Activated T-helper 2 cell treated with anti-CD3 and anti-CD28 coated beads, Interferon-gamma antibody, Interleukin-2, Interleukin-4, amounts not matched to agents 10 μg/mL and 5 μg/mL and 100 μg/mL, durations not matched to agents 14 hours and 24 hours and 36 hours (primary cell): ENCODE results near the gene TSFM. TPM values are rescaled to one million over a fixed set of nuclear protein-coding genes. Genes with fewer than 3 reads are reported as not detected.

Experiments used
- DNase-seq: peaks from one replicate; pipeline ENCODE4 v3.0.0; 2021; ENCODE audit warnings: low spot score
- H3K27ac Mint-ChIP-seq: one replicate; pipeline ENCODE4 v1.8.0; 2021; ENCODE audit warnings: mixed read lengths
- H3K27me3 Mint-ChIP-seq: one replicate; pipeline ENCODE4 v1.8.0; 2021; ENCODE audit warnings: low read depth, mixed read lengths
- H3K36me3 Mint-ChIP-seq: one replicate; pipeline ENCODE4 v1.8.0; 2021; ENCODE audit warnings: low read depth, mixed read lengths
- H3K4me1 Mint-ChIP-seq: one replicate; pipeline ENCODE4 v1.8.0; 2021; ENCODE audit warnings: low read depth, mixed read lengths
- H3K4me3 Mint-ChIP-seq: one replicate; pipeline ENCODE4 v1.8.0; 2021; ENCODE audit warnings: low read depth, mild to moderate bottlenecking, moderate library complexity, mixed read lengths
- H3K9me3 Mint-ChIP-seq: one replicate; pipeline ENCODE4 v1.8.0; 2021; ENCODE audit warnings: mixed read lengths
- intact Hi-C: fragments of 100-400 bp; cut with micrococcal nuclease; formaldehyde crosslinking; loops from one replicate; pipeline ENCODE4 v1.15.1; 2023
- total RNA-seq: library from RNA; stranded (reverse); gene quantifications from 2 replicates; pipeline ENCODE4 v1.2.3, GENCODE V29; 2022

TSFM gene
- total RNA-seq, 1 donor from 2014 or later: 52.7 TPM

- Mint-ChIP-seq H3K9me3 (no peaks in the 10 kb centered on the region), H3K36me3 (peaks cover 12% of the 10 kb centered on the region), H3K27me3 (no peaks in the 10 kb centered on the region), H3K4me3 (no peak overlapping the region), H3K4me1 (peaks cover 44% of the 10 kb centered on the region), H3K27ac (no peak overlapping the region)
- intact Hi-C loops: loop anchor here (5.0 kb wide), 1 partner anchor 34 kb away; no protein-coding TSS in a partner anchor
- no peak for DNase-seq
These were observed 50.4 kb downstream of the TSFM start for GRCh38 chr12:57832966-57833365.

- Mint-ChIP-seq H3K4me3 (no peak overlapping the region), H3K4me1 (peaks cover 51% of the 10 kb centered on the region)
- intact Hi-C loops: loop anchor here (5.0 kb wide), 1 partner anchor 34 kb away; no protein-coding TSS in a partner anchor
These were observed 51.1 kb downstream of the TSFM start for GRCh38 chr12:57833672-57834071.

GRCh38 chr12:57834086-57834876 lies 51.7 kb downstream of the TSFM start:
- H3K9me3 Mint-ChIP-seq: no peaks in the 10 kb centered on the region
- intact Hi-C loops: loop anchor here (5.0 kb wide), 1 partner anchor 33 kb away; no protein-coding TSS in a partner anchor
- H3K4me1 Mint-ChIP-seq: peaks cover 57% of the 10 kb centered on the region
- H3K27ac Mint-ChIP-seq: no peak overlapping the region
- H3K36me3 Mint-ChIP-seq: peaks cover 4% of the 10 kb centered on the region
- H3K4me3 Mint-ChIP-seq: no peak overlapping the region
- DNase-seq: no peak
- H3K27me3 Mint-ChIP-seq: no peaks in the 10 kb centered on the region

More at GRCh38 chr12:57833672-57834071, 51.1 kb downstream of the TSFM start:
- Mint-ChIP-seq H3K27ac (peak overlapping the region; percentile 2), H3K27me3 (no peaks in the 10 kb centered on the region), H3K9me3 (no peaks in the 10 kb centered on the region), H3K36me3 (peaks cover 8% of the 10 kb centered on the region)
- DNase-seq: no peak

- H3K4me1 Mint-ChIP-seq: peaks cover 61% of the 10 kb centered on the region
- peak overlapping the region; percentile 77 for H3K27ac Mint-ChIP-seq
- intact Hi-C loops: loop anchor here (1.0 kb wide), 1 partner anchor 106 kb away; the partner anchor contains the start of gene ATP23
- DNase-seq: no peak
- H3K9me3 Mint-ChIP-seq: no peaks in the 10 kb centered on the region
- no peaks in the 10 kb centered on the region for H3K27me3 Mint-ChIP-seq
- H3K4me3 Mint-ChIP-seq: peak overlapping the region; percentile 8
- no peaks in the 10 kb centered on the region for H3K36me3 Mint-ChIP-seq
These were observed 53.0 kb downstream of the TSFM start for GRCh38 chr12:57835366-57836288.

GRCh38 chr12:57836442-57837375 lies 54.1 kb downstream of the TSFM start:
- intact Hi-C loops: loop anchor here (1.0 kb wide), 1 partner anchor 105 kb away; the partner anchor contains the start of gene ATP23
- peak overlapping the region; percentile 77 for H3K27ac Mint-ChIP-seq

GRCh38 chr12:57837864-57838562 lies 55.4 kb downstream of the TSFM start:
- Mint-ChIP-seq H3K36me3 (peaks cover 6% of the 10 kb centered on the region), H3K27me3 (no peaks in the 10 kb centered on the region), H3K9me3 (no peaks in the 10 kb centered on the region), H3K4me3 (no peak overlapping the region), H3K27ac (peak overlapping the region; percentile 62), H3K4me1 (peaks cover 75% of the 10 kb centered on the region)
- intact Hi-C loops: loop anchor here (1.0 kb wide), 1 partner anchor 8 kb away; the partner anchor contains the start of gene CTDSP2
- no peak for DNase-seq

More at GRCh38 chr12:57836442-57837375, 54.1 kb downstream of the TSFM start:
- H3K36me3 Mint-ChIP-seq: no peaks in the 10 kb centered on the region
- H3K4me1 Mint-ChIP-seq: peaks cover 67% of the 10 kb centered on the region
- no peaks in the 10 kb centered on the region for H3K9me3 Mint-ChIP-seq
- DNase-seq: peak; percentile 32
- H3K4me3 Mint-ChIP-seq: peak overlapping the region; percentile 26
- H3K27me3 Mint-ChIP-seq: no peaks in the 10 kb centered on the region

GRCh38 chr12:57838594-57839302 lies 56.2 kb downstream of the TSFM start:
- intact Hi-C loops: loop anchor here (1.0 kb wide), 1 partner anchor 8 kb away; the partner anchor contains the start of gene CTDSP2
- Mint-ChIP-seq H3K36me3 (peaks cover 6% of the 10 kb centered on the region), H3K27ac (peak overlapping the region; percentile 62), H3K9me3 (no peaks in the 10 kb centered on the region), H3K4me3 (peak overlapping the region; percentile 51), H3K27me3 (no peaks in the 10 kb centered on the region), H3K4me1 (peaks cover 76% of the 10 kb centered on the region)
- no peak for DNase-seq

- no peak for DNase-seq
- Mint-ChIP-seq H3K36me3 (peaks cover 8% of the 10 kb centered on the region), H3K27ac (no peak overlapping the region), H3K9me3 (no peaks in the 10 kb centered on the region), H3K4me1 (peaks cover 78% of the 10 kb centered on the region), H3K27me3 (no peaks in the 10 kb centered on the region), H3K4me3 (no peak overlapping the region)
- intact Hi-C loops: no loop called here
These were observed 57.4 kb downstream of the TSFM start for GRCh38 chr12:57839996-57840395.

GRCh38 chr12:57840726-57841125 lies 58.1 kb downstream of the TSFM start:
- DNase-seq: no peak
- Mint-ChIP-seq H3K4me3 (no peak overlapping the region), H3K4me1 (peaks cover 74% of the 10 kb centered on the region), H3K27me3 (no peaks in the 10 kb centered on the region), H3K9me3 (no peaks in the 10 kb centered on the region), H3K36me3 (peaks cover 8% of the 10 kb centered on the region), H3K27ac (no peak overlapping the region)
- intact Hi-C loops: no loop called here

- no peaks in the 10 kb centered on the region for H3K27me3 Mint-ChIP-seq
- intact Hi-C loops: no loop called here
- no peak overlapping the region for H3K27ac Mint-ChIP-seq
- H3K36me3 Mint-ChIP-seq: peaks cover 8% of the 10 kb centered on the region
- H3K9me3 Mint-ChIP-seq: no peaks in the 10 kb centered on the region
- DNase-seq: no peak
- peaks cover 67% of the 10 kb centered on the region for H3K4me1 Mint-ChIP-seq
- no peak overlapping the region for H3K4me3 Mint-ChIP-seq
These were observed 58.9 kb downstream of the TSFM start for GRCh38 chr12:57841445-57841844.
